Uterus (tissue), 4 donors: ENCODE data around the gene LRCOL1. TPM values are rescaled to one million over a fixed set of nuclear protein-coding genes. Genes with fewer than 3 reads are reported as not detected.

ENCODE experiments used
- DNase-seq, 2 donors: peaks; one replicate each; pipeline ENCODE4 v3.0.0-alpha.2; 2019 to 2020
- H3K27ac ChIP-seq, 2 donors: fragments of 200-600 bp; sonication (generic); 1 replicate in 1 of 2; 2 replicates in 1 of 2; pipeline ENCODE4 v1.5.1; 2016 to 2018
- H3K27me3 ChIP-seq, 2 donors: fragments of 200-600 bp; sonication (generic); one replicate each; pipeline ENCODE4 v1.5.1; 2018 to 2019; ENCODE audit warnings: control low read depth in 1 of 2
- H3K36me3 ChIP-seq, 2 donors: fragments of 200-600 bp; sonication (generic); one replicate each; pipeline ENCODE4 v1.5.1; 2019; ENCODE audit warnings: control low read depth in 1 of 2
- H3K4me1 ChIP-seq, 2 donors: fragments of 200-600 bp; sonication (generic); one replicate each; pipeline ENCODE4 v1.5.1; 2018 to 2019; ENCODE audit warnings: control low read depth in 1 of 2
- H3K4me3 ChIP-seq, 2 donors: fragments of 200-600 bp; sonication (generic); 1 replicate in 1 of 2; 2 replicates in 1 of 2; pipeline ENCODE4 v1.5.1; 2018 to 2019; ENCODE audit warnings: mild to moderate bottlenecking in 1 of 2
- H3K9me3 ChIP-seq, 2 donors: fragments of 200-600 bp; sonication (generic); one replicate each; pipeline ENCODE4 v1.5.1; 2019; ENCODE audit warnings: control low read depth in 1 of 2
- POLR2A ChIP-seq, 2 donors: fragments of 450-650 bp; IDR thresholded peaks; one replicate each; pipeline ENCODE4 v1.6.1; 2016; ENCODE audit warnings: antibody characterized with exemption in 2 of 2, mild to moderate bottlenecking in 1 of 2, moderate library complexity in 1 of 2
- intact Hi-C: fragments of 100-400 bp; cut with DNase I; formaldehyde crosslinking; loops from one replicate; pipeline ENCODE4 v1.15.1; 2023; ENCODE audit warnings: low total_unique reads
- total RNA-seq, 4 donors: library from RNA; depleted of rRNA in 3 of 4; stranded (reverse); fragments of >200 nt in 3 of 4; gene quantifications; one replicate each; pipeline versions ENCODE4 v1.1.0 to v1.2.4, GENCODE V29; 2014 to 2023
- TF ChIP-seq, protein P1 (sequence below), 4 experiments: fragments of 200-600 bp in 2 of 4; fragments of 450-650 bp in 2 of 4; sonication (generic) in 2 of 4; IDR thresholded peaks; one replicate each; pipeline ENCODE4 v1.5.1; 2016 to 2019; ENCODE audit warnings: antibody characterized with exemption in 4 of 4, mild to moderate bottlenecking in 2 of 4, moderate library complexity in 1 of 4
- donor health status: DM: yes; HTN: yes; CAD: no.

LRCOL1 gene
- total RNA-seq, 4 donors from 2014 or later: 0.79 to 7.1 (median 1.5) TPM; not detected in 1

DNA sequence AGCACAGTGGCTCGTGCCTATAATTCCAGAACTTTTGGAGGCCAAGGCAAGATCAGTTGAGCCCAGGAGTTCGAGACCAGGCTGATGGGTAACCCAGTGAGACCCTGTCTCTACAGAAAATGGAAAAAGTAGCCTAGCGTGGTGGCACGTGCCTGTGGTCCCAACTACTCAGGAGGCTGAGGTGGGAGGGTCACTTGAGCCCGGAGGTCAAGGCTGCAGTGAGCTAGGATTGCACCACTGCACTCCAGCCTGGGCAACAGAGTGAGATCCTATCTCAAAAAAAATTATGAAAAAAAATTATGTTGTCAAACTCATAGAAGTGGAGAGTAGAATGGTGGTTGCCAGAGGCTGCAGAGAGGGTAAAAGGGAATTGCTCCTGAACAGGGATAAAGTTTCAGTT lies 3.6 kb upstream of the LRCOL1 start:
- no peak overlapping the region for H3K27ac ChIP-seq
- peaks cover 0 to 22% of the 10 kb centered on the region in 2 donors for H3K9me3 ChIP-seq
- peaks cover 0 to 13% of the 10 kb centered on the region in 2 donors for H3K4me1 ChIP-seq
- peaks cover 10 to 31% of the 10 kb centered on the region in 2 donors for H3K27me3 ChIP-seq
- TF ChIP-seq, protein P1, sequence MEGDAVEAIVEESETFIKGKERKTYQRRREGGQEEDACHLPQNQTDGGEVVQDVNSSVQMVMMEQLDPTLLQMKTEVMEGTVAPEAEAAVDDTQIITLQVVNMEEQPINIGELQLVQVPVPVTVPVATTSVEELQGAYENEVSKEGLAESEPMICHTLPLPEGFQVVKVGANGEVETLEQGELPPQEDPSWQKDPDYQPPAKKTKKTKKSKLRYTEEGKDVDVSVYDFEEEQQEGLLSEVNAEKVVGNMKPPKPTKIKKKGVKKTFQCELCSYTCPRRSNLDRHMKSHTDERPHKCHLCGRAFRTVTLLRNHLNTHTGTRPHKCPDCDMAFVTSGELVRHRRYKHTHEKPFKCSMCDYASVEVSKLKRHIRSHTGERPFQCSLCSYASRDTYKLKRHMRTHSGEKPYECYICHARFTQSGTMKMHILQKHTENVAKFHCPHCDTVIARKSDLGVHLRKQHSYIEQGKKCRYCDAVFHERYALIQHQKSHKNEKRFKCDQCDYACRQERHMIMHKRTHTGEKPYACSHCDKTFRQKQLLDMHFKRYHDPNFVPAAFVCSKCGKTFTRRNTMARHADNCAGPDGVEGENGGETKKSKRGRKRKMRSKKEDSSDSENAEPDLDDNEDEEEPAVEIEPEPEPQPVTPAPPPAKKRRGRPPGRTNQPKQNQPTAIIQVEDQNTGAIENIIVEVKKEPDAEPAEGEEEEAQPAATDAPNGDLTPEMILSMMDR (IDR thresholded peaks at IDR 0.05): no peak
- TF ChIP-seq POLR2A (IDR thresholded peaks at IDR 0.05): no peak
- no peaks in the 10 kb centered on the region for H3K36me3 ChIP-seq
- intact Hi-C loops: no loop called here
- no peak overlapping the region for H3K4me3 ChIP-seq
- no peak for DNase-seq

DNA sequence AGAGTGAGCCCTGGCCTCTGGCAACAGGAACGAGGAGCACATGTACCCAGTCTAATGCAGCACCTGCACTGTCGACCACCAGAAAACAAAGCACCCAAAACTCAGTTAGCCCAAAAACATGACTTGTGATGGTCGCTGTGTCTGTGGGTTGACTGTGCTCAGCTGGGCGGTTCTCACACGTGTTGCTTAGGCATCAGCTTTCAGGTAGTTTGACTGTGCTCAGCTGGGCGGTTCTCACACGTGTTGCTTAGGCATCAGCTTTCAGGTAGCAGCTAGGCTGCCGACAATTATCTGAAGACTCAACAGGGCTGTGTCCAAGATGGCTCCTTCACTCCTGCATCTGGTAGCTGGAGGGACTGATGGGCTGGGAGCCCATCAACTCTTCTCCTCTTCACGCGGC lies 1.2 kb upstream of the LRCOL1 start:
- H3K27me3 ChIP-seq: peaks cover 0 to 13% of the 10 kb centered on the region in 2 donors
- H3K4me3 ChIP-seq: no peak overlapping the region
- intact Hi-C loops: no loop called here
- no peak for DNase-seq
- H3K9me3 ChIP-seq: peaks cover 0 to 10% of the 10 kb centered on the region in 2 donors
- H3K36me3 ChIP-seq: no peaks in the 10 kb centered on the region
- no peak for TF ChIP-seq POLR2A (IDR thresholded peaks at IDR 0.05)
- TF ChIP-seq, protein P1 (IDR thresholded peaks at IDR 0.05): no peak
- H3K27ac ChIP-seq: no peak overlapping the region
- H3K4me1 ChIP-seq: peaks cover 0 to 5% of the 10 kb centered on the region in 2 donors

DNA sequence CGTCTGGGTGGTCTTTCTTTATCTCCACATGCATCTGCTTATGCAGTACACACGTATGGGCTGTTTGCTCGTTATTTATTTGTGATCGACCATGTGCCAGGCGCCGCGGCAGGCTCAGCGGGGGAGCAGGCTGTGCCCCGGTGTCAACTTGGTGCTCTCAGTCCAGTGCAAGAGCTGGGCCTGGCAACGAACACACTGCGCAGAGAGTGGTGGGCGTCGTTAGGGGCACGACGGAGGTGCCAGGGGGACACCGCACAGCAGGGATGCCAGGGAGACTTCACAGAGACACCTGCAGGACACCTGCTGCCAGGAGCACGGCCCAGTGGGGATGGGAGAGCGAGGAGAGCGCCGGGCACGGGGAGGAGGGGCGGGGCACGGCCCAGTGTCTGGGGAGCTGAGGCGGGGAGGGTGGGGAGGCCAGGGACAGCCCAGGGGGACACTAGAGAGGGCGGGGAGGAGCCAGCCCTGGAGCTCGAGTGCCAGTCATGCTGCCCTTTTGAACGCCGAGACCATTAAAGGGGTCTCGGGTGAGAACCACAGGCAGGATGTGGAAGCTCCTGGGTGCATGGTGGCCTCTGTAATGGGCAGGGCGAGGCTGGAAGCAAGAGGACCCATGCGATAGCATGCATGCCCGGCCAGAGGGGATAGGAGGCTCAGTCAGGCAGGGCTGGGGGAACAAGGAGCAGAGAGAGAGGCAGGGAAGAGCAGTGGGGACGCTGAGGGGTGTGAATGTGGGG lies 652 bp upstream of the LRCOL1 start:
- peaks cover 0 to 7% of the 10 kb centered on the region in 2 donors for H3K27me3 ChIP-seq
- H3K27ac ChIP-seq: no peak overlapping the region
- peaks cover 0 to 5% of the 10 kb centered on the region in 2 donors for H3K4me1 ChIP-seq
- H3K36me3 ChIP-seq: no peaks in the 10 kb centered on the region
- H3K4me3 ChIP-seq: no peak overlapping the region
- peaks cover 0 to 4% of the 10 kb centered on the region in 2 donors for H3K9me3 ChIP-seq
- intact Hi-C loops: no loop called here
- TF ChIP-seq, protein P1 (IDR thresholded peaks at IDR 0.05): no peak
- no peak for TF ChIP-seq POLR2A (IDR thresholded peaks at IDR 0.05)
- DNase-seq: no peak

DNA sequence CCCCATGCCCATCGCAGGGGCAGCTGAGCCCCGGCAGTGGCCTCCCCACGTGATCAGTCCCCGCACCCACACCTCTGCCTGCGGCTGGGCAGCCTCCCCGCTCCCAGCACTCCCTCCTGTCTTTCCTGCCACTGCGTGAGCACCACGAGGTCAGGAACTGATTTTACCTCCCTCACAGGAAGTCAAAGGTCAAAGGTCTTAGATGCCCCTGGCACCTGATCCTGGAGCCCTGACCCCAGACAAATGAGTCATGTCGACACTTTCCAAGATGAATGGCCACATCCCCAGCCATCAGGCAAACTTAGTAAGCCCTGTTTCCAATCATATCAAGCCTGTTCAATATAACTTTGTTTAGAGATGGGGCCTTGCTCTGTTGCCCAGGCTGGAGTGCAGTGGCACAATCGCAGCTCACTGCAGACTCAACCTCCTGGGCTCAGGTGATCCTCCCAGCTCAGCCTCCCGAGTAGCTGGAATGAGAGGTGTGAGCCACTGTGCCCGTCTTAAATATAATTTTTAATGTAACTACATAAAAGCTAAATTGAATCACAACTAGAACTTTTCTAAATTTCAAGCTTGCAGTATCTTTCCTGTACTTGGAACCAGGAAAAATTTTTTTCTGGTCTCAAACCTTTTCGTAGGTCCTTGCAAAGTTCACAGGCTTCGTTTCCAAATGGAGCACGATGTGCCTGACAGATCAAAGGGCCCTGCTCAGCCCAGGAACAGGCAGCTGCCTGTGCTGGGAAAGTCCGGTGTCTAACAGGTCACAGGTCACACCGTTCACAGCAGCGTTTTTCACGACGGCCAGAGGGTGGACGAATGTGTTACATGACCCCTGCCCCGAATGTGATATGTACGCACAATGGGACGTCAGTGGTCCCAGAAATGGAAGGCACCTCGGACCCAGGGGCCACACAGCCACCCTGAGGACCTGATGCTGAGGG lies 1.9 kb downstream of the LRCOL1 start:
- H3K4me1 ChIP-seq: peaks cover 0 to 5% of the 10 kb centered on the region in 2 donors
- peaks cover 0 to 9% of the 10 kb centered on the region in 2 donors for H3K27me3 ChIP-seq
- H3K4me3 ChIP-seq: no peak overlapping the region
- no peak for DNase-seq
- no peak for TF ChIP-seq POLR2A (IDR thresholded peaks at IDR 0.05)
- TF ChIP-seq, protein P1 (IDR thresholded peaks at IDR 0.05): no peak
- no peak overlapping the region for H3K27ac ChIP-seq
- no peaks in the 10 kb centered on the region for H3K36me3 ChIP-seq
- intact Hi-C loops: no loop called here
- H3K9me3 ChIP-seq: no peaks in the 10 kb centered on the region
